ENCODE measurements around the gene BEST2. TPM values are rescaled to one million over a fixed set of nuclear protein-coding genes. Genes with fewer than 3 reads are reported as not detected.

BEST2 gene
- total RNA-seq, 1 donor from 2014 or later, result not detected

GRCh38 chr19:12792853-12793289 lies 41.3 kb downstream of the BEST2 start:
- no peak for DNase-seq (ENCODE audit: low read depth)
- Histone ChIP-seq H3K36me3 (ENCODE audit: control insufficient read depth, insufficient read depth, low read length) (no peaks in the 10 kb centered on the region), H3K27me3 (ENCODE audit: control insufficient read depth, insufficient read depth, low read length) (no peaks in the 10 kb centered on the region), H3K4me3 (ENCODE audit: low read depth, low read length) (peak overlapping the region; percentile 96)
- no peak for TF ChIP-seq CTCF (IDR thresholded peaks at IDR 0.05; ENCODE audit: insufficient read depth, low read length, poor library complexity, severe bottlenecking)

- Histone ChIP-seq H3K27me3 (ENCODE audit: control insufficient read depth, insufficient read depth, low read length) (no peaks in the 10 kb centered on the region), H3K36me3 (ENCODE audit: control insufficient read depth, insufficient read depth, low read length) (no peaks in the 10 kb centered on the region), H3K4me3 (ENCODE audit: low read depth, low read length) (peak overlapping the region; percentile 96)
- no peak for DNase-seq (ENCODE audit: low read depth)
- TF ChIP-seq CTCF (IDR thresholded peaks at IDR 0.05; ENCODE audit: insufficient read depth, low read length, poor library complexity, severe bottlenecking), result no peak
These were observed 42.0 kb downstream of the BEST2 start for GRCh38 chr19:12793290-12794195.

- no peaks in the 10 kb centered on the region for H3K27me3 ChIP-seq (ENCODE audit: control insufficient read depth, insufficient read depth, low read length)
- H3K4me3 ChIP-seq (ENCODE audit: low read depth, low read length), result peak overlapping the region; percentile 96
- no peak for TF ChIP-seq CTCF (IDR thresholded peaks at IDR 0.05; ENCODE audit: insufficient read depth, low read length, poor library complexity, severe bottlenecking)
- H3K36me3 ChIP-seq (ENCODE audit: control insufficient read depth, insufficient read depth, low read length), result no peaks in the 10 kb centered on the region
- DNase-seq (ENCODE audit: low read depth), result no peak
These were observed 42.8 kb downstream of the BEST2 start for GRCh38 chr19:12794196-12794941.

GRCh38 chr19:12794971-12795381 lies 43.4 kb downstream of the BEST2 start:
- no peak overlapping the region for H3K4me3 ChIP-seq (ENCODE audit: low read depth, low read length)
- H3K36me3 ChIP-seq (ENCODE audit: control insufficient read depth, insufficient read depth, low read length), result no peaks in the 10 kb centered on the region
- no peaks in the 10 kb centered on the region for H3K27me3 ChIP-seq (ENCODE audit: control insufficient read depth, insufficient read depth, low read length)
- no peak for TF ChIP-seq CTCF (IDR thresholded peaks at IDR 0.05; ENCODE audit: insufficient read depth, low read length, poor library complexity, severe bottlenecking)
- DNase-seq (ENCODE audit: low read depth), result no peak

GRCh38 chr19:12796146-12797071 lies 44.8 kb downstream of the BEST2 start:
- DNase-seq (ENCODE audit: low read depth), result no peak
- Histone ChIP-seq H3K27me3 (ENCODE audit: control insufficient read depth, insufficient read depth, low read length) (no peaks in the 10 kb centered on the region), H3K36me3 (ENCODE audit: control insufficient read depth, insufficient read depth, low read length) (no peaks in the 10 kb centered on the region), H3K4me3 (ENCODE audit: low read depth, low read length) (no peak overlapping the region)
- TF ChIP-seq CTCF (IDR thresholded peaks at IDR 0.05; ENCODE audit: insufficient read depth, low read length, poor library complexity, severe bottlenecking), result peak; percentile 91

All from kidney epithelial cell (primary cell).